Activated T-cell treated with anti-CD3 and anti-CD28 coated beads, Interleukin-2, amount 50 U/mL, for 4 hours (primary cell): ENCODE data around the gene ACVR1. TPM values are rescaled to one million over a fixed set of nuclear protein-coding genes. Genes with fewer than 3 reads are reported as not detected.

Experiments used
- ATAC-seq, 2 donors: fragments of 200-7000 bp; cut with Tn5 transposase; one replicate each; pipeline ENCODE4 v1.10.0; 2021
- DNase-seq: peaks from one replicate; pipeline ENCODE4 v3.0.0-alpha.2; 2020
- H3K27me3 Mint-ChIP-seq: one replicate; pipeline ENCODE4 v1.8.0; 2021; ENCODE audit warnings: low read depth, mixed read lengths
- H3K36me3 Mint-ChIP-seq: one replicate; pipeline ENCODE4 v1.8.0; 2022; ENCODE audit warnings: mixed read lengths; ENCODE audit not compliant: insufficient read depth
- H3K4me1 Mint-ChIP-seq: one replicate; pipeline ENCODE4 v1.8.0; 2021; ENCODE audit warnings: low read depth, mixed read lengths
- H3K4me3 Mint-ChIP-seq: one replicate; pipeline ENCODE4 v1.8.0; 2021; ENCODE audit warnings: mild to moderate bottlenecking, moderate library complexity, mixed read lengths
- H3K9me3 Mint-ChIP-seq: one replicate; pipeline ENCODE4 v1.8.0; 2021; ENCODE audit warnings: mixed read lengths
- total RNA-seq, 3 donors: library from RNA; stranded (reverse); gene quantifications; one replicate each; pipeline ENCODE4 v1.2.1, GENCODE V29; 2021

Gene ACVR1
- total RNA-seq, 3 donors from 2014 or later, result 11.5 to 14.1 (median 13.2) TPM

- DNase-seq, result no peak
- H3K4me3 Mint-ChIP-seq, result no peak overlapping the region
- H3K4me1 Mint-ChIP-seq, result peaks cover 8% of the 10 kb centered on the region
- ATAC-seq, result no peak
- H3K9me3 Mint-ChIP-seq, result no peaks in the 10 kb centered on the region
- H3K27me3 Mint-ChIP-seq, result no peaks in the 10 kb centered on the region
- H3K36me3 Mint-ChIP-seq, result peaks cover 34% of the 10 kb centered on the region
Observed at GRCh38 chr2:157747695-157748370, 128.3 kb downstream of the ACVR1 start.

- peaks cover 6% of the 10 kb centered on the region for H3K4me1 Mint-ChIP-seq
- H3K9me3 Mint-ChIP-seq, result no peaks in the 10 kb centered on the region
- H3K4me3 Mint-ChIP-seq, result no peak overlapping the region
- DNase-seq (no peak), ATAC-seq (no peak)
- H3K36me3 Mint-ChIP-seq, result peaks cover 32% of the 10 kb centered on the region
- no peaks in the 10 kb centered on the region for H3K27me3 Mint-ChIP-seq
Observed at GRCh38 chr2:157747280-157747679, 128.8 kb downstream of the ACVR1 start.

- Mint-ChIP-seq H3K4me3 (no peak overlapping the region), H3K4me1 (peaks cover 6% of the 10 kb centered on the region), H3K36me3 (peaks cover 26% of the 10 kb centered on the region), H3K9me3 (no peaks in the 10 kb centered on the region), H3K27me3 (no peaks in the 10 kb centered on the region)
- no peak for ATAC-seq
- no peak for DNase-seq
Observed at GRCh38 chr2:157746234-157746950, 129.7 kb downstream of the ACVR1 start.

- no peaks in the 10 kb centered on the region for H3K27me3 Mint-ChIP-seq
- H3K36me3 Mint-ChIP-seq, result peaks cover 14% of the 10 kb centered on the region
- no peak overlapping the region for H3K4me3 Mint-ChIP-seq
- H3K9me3 Mint-ChIP-seq, result no peaks in the 10 kb centered on the region
- DNase-seq (no peak), ATAC-seq (no peak)
- peaks cover 6% of the 10 kb centered on the region for H3K4me1 Mint-ChIP-seq
Observed at GRCh38 chr2:157744571-157745076, 131.5 kb downstream of the ACVR1 start.

- no peak for DNase-seq
- Mint-ChIP-seq H3K27me3 (no peaks in the 10 kb centered on the region), H3K4me3 (no peak overlapping the region), H3K9me3 (no peaks in the 10 kb centered on the region), H3K4me1 (peaks cover 4% of the 10 kb centered on the region), H3K36me3 (peaks cover 16% of the 10 kb centered on the region)
- ATAC-seq, result peak; percentile 46 to 57
Observed at GRCh38 chr2:157743051-157743450, 133.1 kb downstream of the ACVR1 start.

GRCh38 chr2:157741819-157742484 lies 134.2 kb downstream of the ACVR1 start:
- H3K27me3 Mint-ChIP-seq, result no peaks in the 10 kb centered on the region
- peaks cover 3% of the 10 kb centered on the region for H3K4me1 Mint-ChIP-seq
- H3K9me3 Mint-ChIP-seq, result no peaks in the 10 kb centered on the region
- ATAC-seq (no peak), DNase-seq (no peak)
- no peak overlapping the region for H3K4me3 Mint-ChIP-seq
- peaks cover 22% of the 10 kb centered on the region for H3K36me3 Mint-ChIP-seq

GRCh38 chr2:157737656-157738055 lies 138.5 kb downstream of the ACVR1 start:
- Mint-ChIP-seq H3K9me3 (no peaks in the 10 kb centered on the region), H3K4me1 (no peaks in the 10 kb centered on the region), H3K36me3 (peaks cover 46% of the 10 kb centered on the region), H3K27me3 (no peaks in the 10 kb centered on the region), H3K4me3 (no peak overlapping the region)
- DNase-seq, result no peak
- no peak for ATAC-seq

- Mint-ChIP-seq H3K36me3 (peaks cover 63% of the 10 kb centered on the region), H3K4me1 (no peaks in the 10 kb centered on the region), H3K9me3 (peaks cover 5% of the 10 kb centered on the region), H3K27me3 (no peaks in the 10 kb centered on the region), H3K4me3 (no peak overlapping the region)
- no peak for DNase-seq
- no peak for ATAC-seq
Observed at GRCh38 chr2:157735532-157735931, 140.6 kb downstream of the ACVR1 start.

- Mint-ChIP-seq H3K9me3 (peaks cover 15% of the 10 kb centered on the region), H3K4me3 (no peak overlapping the region), H3K36me3 (peaks cover 77% of the 10 kb centered on the region), H3K27me3 (no peaks in the 10 kb centered on the region), H3K4me1 (no peaks in the 10 kb centered on the region)
- ATAC-seq, result no peak
- no peak for DNase-seq
Observed at GRCh38 chr2:157733263-157733662, 142.9 kb downstream of the ACVR1 start.

- Mint-ChIP-seq H3K36me3 (peaks cover 77% of the 10 kb centered on the region), H3K4me1 (no peaks in the 10 kb centered on the region)
- no peak for ATAC-seq
Observed at GRCh38 chr2:157732596-157732995, 143.5 kb downstream of the ACVR1 start.

GRCh38 chr2:157727693-157728092 lies 148.4 kb downstream of the ACVR1 start:
- peaks cover 62% of the 10 kb centered on the region for H3K36me3 Mint-ChIP-seq
- no peaks in the 10 kb centered on the region for H3K27me3 Mint-ChIP-seq
- no peak overlapping the region for H3K4me3 Mint-ChIP-seq
- no peak for ATAC-seq
- H3K9me3 Mint-ChIP-seq, result peaks cover 37% of the 10 kb centered on the region
- no peak for DNase-seq
- H3K4me1 Mint-ChIP-seq, result no peaks in the 10 kb centered on the region

More at GRCh38 chr2:157732596-157732995, 143.5 kb downstream of the ACVR1 start:
- Mint-ChIP-seq H3K27me3 (no peaks in the 10 kb centered on the region), H3K4me3 (no peak overlapping the region), H3K9me3 (peaks cover 15% of the 10 kb centered on the region)
- DNase-seq, result no peak

- DNase-seq, result no peak
- no peaks in the 10 kb centered on the region for H3K4me1 Mint-ChIP-seq
- no peaks in the 10 kb centered on the region for H3K27me3 Mint-ChIP-seq
- no peak for ATAC-seq
- peaks cover 61% of the 10 kb centered on the region for H3K36me3 Mint-ChIP-seq
- H3K9me3 Mint-ChIP-seq, result peaks cover 42% of the 10 kb centered on the region
- no peak overlapping the region for H3K4me3 Mint-ChIP-seq
Observed at GRCh38 chr2:157726946-157727345, 149.2 kb downstream of the ACVR1 start.

GRCh38 chr2:157725846-157726245 lies 150.3 kb downstream of the ACVR1 start:
- DNase-seq (no peak), ATAC-seq (no peak)
- H3K36me3 Mint-ChIP-seq, result peaks cover 52% of the 10 kb centered on the region
- H3K27me3 Mint-ChIP-seq, result no peaks in the 10 kb centered on the region
- no peak overlapping the region for H3K4me3 Mint-ChIP-seq
- H3K4me1 Mint-ChIP-seq, result no peaks in the 10 kb centered on the region
- peaks cover 42% of the 10 kb centered on the region for H3K9me3 Mint-ChIP-seq

GRCh38 chr2:157722580-157723234 lies 153.4 kb downstream of the ACVR1 start:
- DNase-seq, result no peak
- H3K4me3 Mint-ChIP-seq, result no peak overlapping the region
- H3K27me3 Mint-ChIP-seq, result no peaks in the 10 kb centered on the region
- peaks cover 41% of the 10 kb centered on the region for H3K9me3 Mint-ChIP-seq
- no peaks in the 10 kb centered on the region for H3K4me1 Mint-ChIP-seq
- peaks cover 33% of the 10 kb centered on the region for H3K36me3 Mint-ChIP-seq
- no peak for ATAC-seq
